GM23338 (cell line): ENCODE results near the gene AACS. TPM values are rescaled to one million over a fixed set of nuclear protein-coding genes. Genes with fewer than 3 reads are reported as not detected.
"Not testable (repeated sequence)": the region's sequence is repeated elsewhere in the genome, so short reads cannot be mapped to it uniquely, and the experiment has no call there.

Experiments used
- ATAC-seq: fragments of 200-7000 bp; cut with Tn5 transposase; 3 replicates; pipeline ENCODE4 v1.9.1; 2020
- DNase-seq: peaks from one replicate; pipeline ENCODE4 v3.0.0-alpha.2; 2015; ENCODE audit warnings: low spot score
- H2AFZ ChIP-seq: fragments of 200-600 bp; sonication (generic); 2 replicates; pipeline ENCODE4 v1.8.0; 2016; ENCODE audit warnings: antibody characterized with exemption, mild to moderate bottlenecking, moderate library complexity
- H3F3A ChIP-seq: fragments of 200-600 bp; sonication (generic); replicated peaks from 2 replicates; pipeline ENCODE4 v1.8.0; 2017; ENCODE audit warnings: antibody characterized with exemption, mixed run types, low read depth
- H3K27ac ChIP-seq: fragments of 200-600 bp; sonication (generic); 2 replicates; pipeline ENCODE4 v1.6.1; 2016; ENCODE audit warnings: low read depth
- H3K27me3 ChIP-seq: fragments of 200-600 bp; sonication (generic); 2 replicates; pipeline ENCODE4 v1.8.0; 2016; ENCODE audit warnings: mild to moderate bottlenecking, mixed run types, moderate library complexity; ENCODE audit not compliant: insufficient read depth
- H3K36me3 ChIP-seq: fragments of 200-600 bp; sonication (generic); 2 replicates; pipeline ENCODE4 v1.8.0; 2016; ENCODE audit warnings: mild to moderate bottlenecking; ENCODE audit not compliant: insufficient read depth
- H3K4me1 ChIP-seq: fragments of 200-600 bp; sonication (generic); 2 replicates; pipeline ENCODE4 v1.8.0; 2016; ENCODE audit warnings: mild to moderate bottlenecking, moderate library complexity; ENCODE audit not compliant: insufficient read depth
- H3K4me2 ChIP-seq: fragments of 200-600 bp; sonication (generic); 2 replicates; pipeline ENCODE4 v1.7.1; 2017; ENCODE audit warnings: mixed run types
- H3K4me3 ChIP-seq: fragments of 200-600 bp; sonication (generic); 2 replicates; pipeline ENCODE4 v1.6.1; 2016; ENCODE audit warnings: mixed run types
- H3K79me2 ChIP-seq: fragments of 200-600 bp; sonication (generic); replicated peaks from 2 replicates; pipeline ENCODE4 v1.8.0; 2017; ENCODE audit warnings: mild to moderate bottlenecking; ENCODE audit not compliant: insufficient read depth
- H3K9me2 ChIP-seq: fragments of 200-600 bp; sonication (generic); 2 replicates; pipeline ENCODE4 v1.8.0; 2017; ENCODE audit not compliant: insufficient read depth
- H4K20me1 ChIP-seq: fragments of 200-600 bp; sonication (generic); replicated peaks from 2 replicates; pipeline ENCODE4 v1.8.0; 2017; ENCODE audit warnings: mild to moderate bottlenecking; ENCODE audit not compliant: insufficient read depth
- H3K27ac Mint-ChIP-seq: 2 replicates; pipeline ENCODE4 v1.8.0; 2020; ENCODE audit warnings: inconsistent platforms, mild to moderate bottlenecking, moderate library complexity, mixed read lengths
- H3K27me3 Mint-ChIP-seq: 3 replicates; pipeline ENCODE4 v1.8.0; 2022; ENCODE audit warnings: low read depth, mild to moderate bottlenecking, moderate library complexity, mixed read lengths, inconsistent platforms; ENCODE audit not compliant: insufficient read depth, poor library complexity
- H3K36me3 Mint-ChIP-seq: 3 replicates; pipeline ENCODE4 v1.8.0; 2021; ENCODE audit warnings: low read depth, mild to moderate bottlenecking, inconsistent platforms, moderate library complexity, mixed read lengths
- H3K4me1 Mint-ChIP-seq: 3 replicates; pipeline ENCODE4 v1.8.0; 2020; ENCODE audit warnings: mild to moderate bottlenecking, inconsistent platforms, mixed read lengths
- H3K4me3 Mint-ChIP-seq: 3 replicates; pipeline ENCODE4 v1.8.0; 2021; ENCODE audit warnings: moderate library complexity, mild to moderate bottlenecking, inconsistent platforms, mixed read lengths
- H3K9me3 Mint-ChIP-seq: 3 replicates; pipeline ENCODE4 v1.8.0; 2020; ENCODE audit warnings: moderate library complexity, mild to moderate bottlenecking, inconsistent platforms, mixed read lengths
- CREB1 ChIP-seq: fragments of 250-450 bp; sonication (Bioruptor Pico); IDR thresholded peaks from 2 replicates; pipeline ENCODE4 v1.5.0; 2020; ENCODE audit warnings: low read depth, mild to moderate bottlenecking, moderate library complexity
- ETS1 ChIP-seq: IDR thresholded peaks from 2 replicates; pipeline ENCODE4 v1.6.1; 2016; ENCODE audit warnings: antibody characterized with exemption
- JUNB ChIP-seq: IDR thresholded peaks from one replicate; pipeline ENCODE4 v1.6.1; 2016; ENCODE audit warnings: antibody characterized with exemption; ENCODE audit not compliant: unreplicated experiment
- NANOG ChIP-seq: IDR thresholded peaks from 2 replicates; pipeline ENCODE4 v1.6.1; 2016; ENCODE audit warnings: antibody characterized with exemption, borderline replicate concordance
- POLR2AphosphoS5 ChIP-seq: IDR thresholded peaks from 2 replicates; pipeline ENCODE4 v1.6.1; 2016; ENCODE audit warnings: antibody characterized with exemption, low read depth
- REST ChIP-seq: IDR thresholded peaks from one replicate; pipeline ENCODE4 v1.6.1; 2018; ENCODE audit warnings: antibody characterized with exemption; ENCODE audit not compliant: unreplicated experiment
- STAT1 ChIP-seq: IDR thresholded peaks from one replicate; pipeline ENCODE4 v1.6.1; 2016; ENCODE audit warnings: antibody characterized with exemption; ENCODE audit not compliant: unreplicated experiment
- ZNF331 ChIP-seq: fragments of 250-450 bp; sonication (Bioruptor Pico); IDR thresholded peaks from 2 replicates; pipeline ENCODE4 v1.5.0; 2020; ENCODE audit warnings: low read depth, mild to moderate bottlenecking, moderate library complexity
- polyA plus RNA-seq: library from polyadenylated mRNA; unstranded; fragments of >200 nt; fragmentation: Nextera tagmentation; extraction: Ambion mirVana; gene quantifications from 2 replicates; pipeline ENCODE4 v1.2.1, GENCODE V29; 2016
- total RNA-seq: library from RNA; depleted of rRNA; stranded (reverse); fragments of >200 nt; shearing (Covaris generic); gene quantifications from 2 replicates; pipeline ENCODE4 v1.2.3, GENCODE V29; 2014
- TF ChIP-seq, protein P1 (sequence below), 2 experiments: fragments of 200-600 bp in 1 of 2; sonication (generic) in 1 of 2; conservative IDR thresholded peaks; 2 replicates each; pipeline versions ENCODE4 v1.5.1 to v1.6.1; 2016 to 2017; ENCODE audit warnings: antibody characterized with exemption in 2 of 2, low read depth in 2 of 2, mild to moderate bottlenecking in 2 of 2, moderate library complexity in 1 of 2

AACS gene
- total and polyA plus RNA-seq, 2 experiments from 2014 or later, result 31.1 to 64.4 TPM

- H4K20me1 ChIP-seq, result peaks cover 6% of the 10 kb centered on the region; the same call in 1 of the 2 replicates
- H2AFZ ChIP-seq, result no peak overlapping the region
- Mint-ChIP-seq H3K4me1 (no peaks in the 10 kb centered on the region), H3K4me3 (no peak overlapping the region), H3K9me3 (no peaks in the 10 kb centered on the region; the same call in 2 of the 3 replicates), H3K27ac (no peak overlapping the region), H3K36me3 (peaks cover 63% of the 10 kb centered on the region), H3K27me3 (no peaks in the 10 kb centered on the region)
- peaks cover 7% of the 10 kb centered on the region for H3K36me3 ChIP-seq
- H3K79me2 ChIP-seq, result no peaks in the 10 kb centered on the region; the same call in 1 of the 2 replicates
- no peaks in the 10 kb centered on the region for H3K9me2 ChIP-seq
- H3K4me2 ChIP-seq, result no peak overlapping the region
- no peak overlapping the region for H3K27ac ChIP-seq
- peaks cover 7% of the 10 kb centered on the region; the same call in 1 of the 2 replicates for H3F3A ChIP-seq
- no peaks in the 10 kb centered on the region for H3K27me3 ChIP-seq
- H3K4me1 ChIP-seq, result no peaks in the 10 kb centered on the region
- no peak for DNase-seq
- no peak overlapping the region for H3K4me3 ChIP-seq
- no peak for ATAC-seq
- TF ChIP-seq NANOG, result no peak
- TF ChIP-seq ETS1, result no peak
- TF ChIP-seq, protein P1, sequence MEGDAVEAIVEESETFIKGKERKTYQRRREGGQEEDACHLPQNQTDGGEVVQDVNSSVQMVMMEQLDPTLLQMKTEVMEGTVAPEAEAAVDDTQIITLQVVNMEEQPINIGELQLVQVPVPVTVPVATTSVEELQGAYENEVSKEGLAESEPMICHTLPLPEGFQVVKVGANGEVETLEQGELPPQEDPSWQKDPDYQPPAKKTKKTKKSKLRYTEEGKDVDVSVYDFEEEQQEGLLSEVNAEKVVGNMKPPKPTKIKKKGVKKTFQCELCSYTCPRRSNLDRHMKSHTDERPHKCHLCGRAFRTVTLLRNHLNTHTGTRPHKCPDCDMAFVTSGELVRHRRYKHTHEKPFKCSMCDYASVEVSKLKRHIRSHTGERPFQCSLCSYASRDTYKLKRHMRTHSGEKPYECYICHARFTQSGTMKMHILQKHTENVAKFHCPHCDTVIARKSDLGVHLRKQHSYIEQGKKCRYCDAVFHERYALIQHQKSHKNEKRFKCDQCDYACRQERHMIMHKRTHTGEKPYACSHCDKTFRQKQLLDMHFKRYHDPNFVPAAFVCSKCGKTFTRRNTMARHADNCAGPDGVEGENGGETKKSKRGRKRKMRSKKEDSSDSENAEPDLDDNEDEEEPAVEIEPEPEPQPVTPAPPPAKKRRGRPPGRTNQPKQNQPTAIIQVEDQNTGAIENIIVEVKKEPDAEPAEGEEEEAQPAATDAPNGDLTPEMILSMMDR (conservative IDR thresholded peaks at IDR 0.05; ENCODE audit: low read depth in 2 of 2), result no peak
- no peak for TF ChIP-seq CREB1 (CRISPR knock-in tag)
Observed at GRCh38 chr12:125083072-125083471, 17.8 kb downstream of the AACS start.

- not testable (repeated sequence) for H3F3A ChIP-seq, H3K9me3 Mint-ChIP-seq, H3K4me1 Mint-ChIP-seq, DNase-seq, H3K27me3 ChIP-seq, H3K4me2 ChIP-seq, H3K4me1 ChIP-seq, H3K27ac ChIP-seq, H3K4me3 ChIP-seq, H3K4me3 Mint-ChIP-seq, H3K27ac Mint-ChIP-seq, H3K9me2 ChIP-seq, H3K79me2 ChIP-seq, H2AFZ ChIP-seq, H3K27me3 Mint-ChIP-seq, ATAC-seq
- H4K20me1 ChIP-seq, result 0 out of 2 replicates have a peak, but pooled peaks cover 14% of the 10 kb centered on the region
- H3K36me3 Mint-ChIP-seq, result peaks cover 40% of the 10 kb centered on the region
- H3K36me3 ChIP-seq, result peaks cover 17% of the 10 kb centered on the region; the same call in 1 of the 2 replicates
Observed at GRCh38 chr12:125088199-125088598, 23.0 kb downstream of the AACS start.

- 0 out of 2 replicates have a peak, but pooled peaks cover 17% of the 10 kb centered on the region for H4K20me1 ChIP-seq
- Mint-ChIP-seq H3K4me1 (peaks cover 2% of the 10 kb centered on the region; the same call in 1 of the 3 replicates), H3K27ac (no peak overlapping the region), H3K4me3 (no peak overlapping the region), H3K36me3 (peaks cover 39% of the 10 kb centered on the region), H3K9me3 (no peaks in the 10 kb centered on the region; the same call in 1 of the 3 replicates), H3K27me3 (peaks cover 2% of the 10 kb centered on the region)
- H3K4me3 ChIP-seq, result no peak overlapping the region
- peak; percentile 35 for DNase-seq
- H3K4me2 ChIP-seq, result no peak overlapping the region
- no peaks in the 10 kb centered on the region for H3K4me1 ChIP-seq
- H3K36me3 ChIP-seq, result peaks cover 17% of the 10 kb centered on the region; the same call in 1 of the 2 replicates
- H3K79me2 ChIP-seq, result peaks cover under 1% of the 10 kb centered on the region; the same call in 1 of the 2 replicates
- no peak overlapping the region for H2AFZ ChIP-seq
- no peak; the same call in 1 of the 3 replicates for ATAC-seq
- no peaks in the 10 kb centered on the region for H3K27me3 ChIP-seq
- no peak overlapping the region for H3K27ac ChIP-seq
- peaks cover 7% of the 10 kb centered on the region; the same call in 1 of the 2 replicates for H3F3A ChIP-seq
- peaks cover 6% of the 10 kb centered on the region; the same call in 1 of the 2 replicates for H3K9me2 ChIP-seq
- TF ChIP-seq POLR2AphosphoS5 (no peak), ZNF331 (CRISPR knock-in tag) (no peak), REST (no peak), JUNB (no peak), STAT1 (no peak)
- TF ChIP-seq, protein P1 (conservative IDR thresholded peaks at IDR 0.05; ENCODE audit: low read depth in 2 of 2), result peak; percentile 33 to 45; a peak in 3 of 4 replicates
Observed at GRCh38 chr12:125089083-125089482, 23.8 kb downstream of the AACS start.
